Stimulated activated CD8-positive, alpha-beta memory T cell treated with anti-CD3 and anti-CD28 coated beads, Interleukin-7, amount 100 ng/mL, for 4 hours (primary cell): ENCODE results near the gene ZNF101.
A peak's percentile ranks its signal among the peaks of the same experiment; 100 is the strongest.

Experiments
- DNase-seq, 2 donors: peaks; one replicate each; pipeline ENCODE4 v3.0.0-alpha.2; 2020; ENCODE audit warnings: low read depth in 2 of 2

The ZNF101 gene

DNA sequence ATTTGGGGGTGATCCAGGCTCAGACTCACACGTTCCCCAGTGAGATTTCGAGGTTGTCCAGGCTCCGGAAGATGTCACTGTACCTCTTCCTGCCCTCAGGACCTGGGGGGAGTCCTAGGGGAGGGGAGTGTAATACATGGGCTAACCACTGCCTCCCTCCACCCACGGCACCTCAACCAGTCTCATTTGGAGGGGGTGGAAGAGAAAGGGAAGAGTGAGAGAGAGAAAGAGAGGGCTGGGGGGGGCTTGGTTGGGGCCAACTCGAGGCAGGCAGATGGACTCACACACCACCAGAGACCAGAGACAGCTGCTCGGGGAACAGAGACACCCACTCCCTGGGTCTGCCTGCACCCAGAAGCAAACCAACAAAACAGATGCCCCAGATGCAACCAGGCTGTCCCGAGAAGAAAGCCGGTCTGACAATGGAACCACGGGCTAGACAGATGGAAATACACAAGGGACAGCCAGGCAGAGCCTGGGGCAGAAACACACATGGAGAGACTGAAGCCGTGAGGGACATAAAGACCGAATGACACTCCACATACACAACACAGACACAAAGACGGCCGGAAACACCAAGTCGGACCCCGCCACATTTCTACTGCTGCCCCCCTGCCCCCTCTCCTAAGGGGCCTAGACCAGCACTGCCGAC lies 26.0 kb upstream of the ZNF101 start:
- peak; percentile 42 to 59 for DNase-seq

- DNase-seq = peak; percentile 74 to 80
Observed at GRCh38 chr19:19643158-19644053, 25.2 kb upstream of the ZNF101 start, which contains the start of gene GMIP. Gene GMIP (minus strand): TSS chr19:19643657. CDS start chr19:19643529, 128 bp downstream.

DNA sequence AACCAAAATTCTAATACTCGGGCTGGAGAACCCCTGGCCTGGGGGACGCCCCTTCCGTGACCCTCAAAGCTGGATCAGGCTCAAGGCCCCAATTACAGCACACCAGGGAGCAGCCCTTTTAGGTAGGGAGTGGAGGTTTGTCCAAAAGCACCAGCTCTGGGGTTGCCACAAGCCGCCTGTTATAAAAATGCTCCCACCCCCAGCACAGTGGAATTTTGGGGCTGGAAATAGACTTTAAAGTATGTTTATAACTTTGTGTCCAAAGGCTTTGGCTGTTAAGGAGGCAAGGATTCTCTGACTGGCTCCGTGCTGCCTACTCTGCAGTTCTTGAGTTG lies 24.6 kb upstream of the ZNF101 start:
- no peak for DNase-seq

GRCh38 chr19:19645233-19645870 lies 23.3 kb upstream of the ZNF101 start:
- no peak for DNase-seq

DNA sequence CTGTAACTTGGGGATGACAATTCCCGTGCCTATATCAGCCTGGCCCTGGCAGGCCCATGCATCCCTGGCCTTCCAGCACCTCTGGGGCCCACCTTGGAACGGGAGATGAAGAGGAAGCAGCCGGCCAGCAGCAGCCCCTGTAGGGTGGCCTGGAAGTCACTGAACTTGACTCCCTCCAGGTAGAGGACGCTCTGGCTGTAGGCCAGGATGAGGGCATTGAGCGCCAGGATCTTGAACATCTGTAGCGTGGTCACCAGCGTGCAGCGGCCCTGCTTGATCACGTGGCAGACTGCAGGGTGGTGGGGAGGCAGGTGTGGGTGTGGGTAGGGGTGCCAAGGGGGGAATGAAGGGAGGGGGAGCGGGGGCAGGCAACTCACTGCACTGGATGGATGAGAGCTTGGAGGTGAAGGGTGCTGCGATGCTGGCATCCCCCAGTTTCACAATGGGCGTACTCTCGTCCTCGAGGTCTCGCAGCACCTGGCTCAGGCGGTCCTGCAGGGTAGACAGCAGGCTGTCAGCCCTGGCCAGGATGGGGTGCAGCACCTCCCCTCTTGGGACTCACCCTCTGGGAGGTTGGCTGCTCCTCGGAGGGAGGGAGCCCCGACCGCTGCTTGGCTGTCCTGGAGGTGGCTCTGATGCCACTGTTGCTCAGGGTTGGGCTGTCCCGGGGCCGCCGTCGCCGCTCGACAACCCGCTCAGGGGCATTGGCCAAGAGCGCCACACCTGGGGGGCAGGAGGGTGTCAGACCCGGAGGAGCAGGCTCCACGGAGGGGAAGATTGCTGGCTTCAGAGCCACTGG lies 21.4 kb upstream of the ZNF101 start:
- no peak for DNase-seq

DNA sequence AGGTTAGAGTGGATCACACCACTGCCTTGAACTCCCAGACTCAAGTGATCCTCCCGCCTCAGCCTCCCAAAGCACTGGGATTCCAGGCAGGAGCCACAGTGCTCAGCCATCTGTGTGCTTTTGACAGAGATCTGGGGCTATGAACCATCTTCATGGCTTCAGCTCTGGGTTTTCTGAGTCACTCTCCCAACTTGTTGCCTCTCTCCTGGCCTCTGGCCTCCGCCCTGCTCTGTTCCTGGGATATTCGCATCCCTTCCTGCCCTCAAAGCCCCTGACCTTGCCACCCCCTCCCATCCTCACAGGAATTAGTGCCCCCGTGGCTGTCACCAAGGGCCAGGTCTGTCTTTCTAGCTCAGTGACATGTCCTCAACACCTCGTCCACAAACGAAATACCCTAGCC lies 19.5 kb upstream of the ZNF101 start:
- no peak for DNase-seq

GRCh38 chr19:19649580-19649995 lies 19.1 kb upstream of the ZNF101 start:
- DNase-seq = no peak

DNA sequence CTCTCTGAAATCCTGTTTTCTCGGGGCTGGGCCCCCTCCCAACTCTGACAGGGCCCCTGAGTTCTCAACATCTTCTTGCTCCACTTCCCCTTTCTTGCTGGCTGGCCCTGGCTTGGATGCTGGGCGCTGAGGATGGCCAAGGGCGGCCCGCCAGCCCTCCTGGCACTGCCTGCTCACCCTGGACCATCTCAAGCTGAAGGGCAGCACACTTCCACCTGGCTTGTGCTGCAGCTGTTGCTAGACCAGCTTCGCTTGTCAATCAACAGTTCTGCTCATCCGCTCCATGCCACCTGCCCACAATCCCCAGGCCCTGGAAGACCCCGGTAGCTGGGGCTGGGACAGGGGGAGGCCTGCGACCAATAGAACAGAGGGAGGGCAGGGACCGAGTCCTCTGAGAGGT lies 18.3 kb upstream of the ZNF101 start:
- DNase-seq = no peak

DNA sequence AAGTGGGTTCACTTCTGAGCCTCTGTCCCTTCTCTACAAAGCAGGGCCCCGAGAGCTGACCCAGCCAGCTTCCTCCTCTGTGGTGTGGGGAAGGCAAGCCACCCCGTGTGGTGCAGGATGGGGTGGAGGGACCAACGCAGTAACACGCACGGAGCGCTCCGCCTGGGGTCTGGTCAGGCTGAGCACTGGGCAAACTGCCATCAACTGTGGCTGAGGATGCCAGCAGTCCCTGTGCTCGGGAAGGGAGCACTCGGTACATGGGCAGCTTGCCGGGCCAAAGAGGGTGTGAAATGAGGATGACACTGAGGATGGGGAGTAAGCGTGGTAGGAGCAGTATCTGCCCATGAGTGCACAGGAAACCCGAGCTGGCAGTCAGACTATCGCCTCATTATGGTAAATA lies 17.6 kb upstream of the ZNF101 start:
- DNase-seq = no peak

DNA sequence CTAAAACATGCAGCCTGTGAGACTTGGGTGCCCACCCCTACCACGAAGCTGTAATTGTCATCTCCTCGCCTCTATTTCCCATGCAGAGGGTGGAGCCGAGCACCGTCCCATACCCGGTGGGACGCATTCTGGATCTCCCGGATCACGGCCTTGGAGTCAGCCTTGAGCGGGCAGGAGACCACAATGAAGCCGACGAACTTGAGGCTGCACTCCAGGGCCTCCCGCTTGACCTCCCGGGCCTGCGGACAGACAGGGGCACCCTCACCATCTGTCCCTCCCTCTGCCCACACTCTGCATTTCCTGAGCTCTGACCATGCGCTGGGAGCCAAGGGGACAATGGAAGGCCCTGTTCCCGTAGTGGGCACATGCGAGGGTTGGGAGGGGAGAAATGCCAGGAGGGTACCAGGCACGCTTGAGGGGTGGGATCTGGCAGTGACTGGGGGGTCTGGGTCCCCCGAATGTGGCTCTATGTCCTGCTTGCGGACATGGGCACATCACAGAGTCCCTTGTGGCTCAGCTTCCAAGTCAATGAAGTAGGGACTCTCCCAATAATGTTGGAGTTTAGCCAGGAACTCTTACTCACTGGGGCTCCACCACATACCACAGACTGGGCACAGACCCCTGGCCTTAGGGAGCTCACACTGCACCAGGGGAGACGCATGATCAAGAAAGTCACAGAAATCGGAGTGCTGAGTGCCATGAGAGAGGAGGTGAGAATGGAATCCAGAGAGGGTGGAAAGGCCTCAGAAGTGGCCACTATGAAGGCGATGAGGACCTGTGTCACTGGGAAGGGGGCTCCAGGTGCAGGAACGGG lies 15.9 kb upstream of the ZNF101 start:
- DNase-seq = no peak

- no peak for DNase-seq
Observed at GRCh38 chr19:19653597-19654147, 15.0 kb upstream of the ZNF101 start.

DNA sequence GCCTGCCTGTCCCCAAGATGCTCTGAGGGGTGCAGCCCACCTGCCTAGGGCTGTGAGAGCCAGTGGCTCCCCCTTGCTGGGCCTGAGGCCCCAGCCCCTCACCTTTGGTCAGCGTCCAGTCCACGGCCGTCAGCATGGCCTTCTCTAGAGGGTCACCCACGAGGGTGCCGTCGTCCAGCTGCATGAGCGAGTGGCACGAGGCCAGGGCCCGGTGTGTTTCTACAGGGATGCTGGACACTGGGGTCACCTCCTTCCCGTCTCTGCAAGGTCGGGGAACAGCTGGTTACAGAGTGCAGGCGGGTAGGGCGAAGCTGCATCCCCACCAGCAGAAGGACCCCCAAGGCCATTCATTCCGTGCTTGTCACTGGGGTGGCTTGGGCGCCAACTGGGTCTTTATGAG lies 14.2 kb upstream of the ZNF101 start:
- DNase-seq = no peak

DNA sequence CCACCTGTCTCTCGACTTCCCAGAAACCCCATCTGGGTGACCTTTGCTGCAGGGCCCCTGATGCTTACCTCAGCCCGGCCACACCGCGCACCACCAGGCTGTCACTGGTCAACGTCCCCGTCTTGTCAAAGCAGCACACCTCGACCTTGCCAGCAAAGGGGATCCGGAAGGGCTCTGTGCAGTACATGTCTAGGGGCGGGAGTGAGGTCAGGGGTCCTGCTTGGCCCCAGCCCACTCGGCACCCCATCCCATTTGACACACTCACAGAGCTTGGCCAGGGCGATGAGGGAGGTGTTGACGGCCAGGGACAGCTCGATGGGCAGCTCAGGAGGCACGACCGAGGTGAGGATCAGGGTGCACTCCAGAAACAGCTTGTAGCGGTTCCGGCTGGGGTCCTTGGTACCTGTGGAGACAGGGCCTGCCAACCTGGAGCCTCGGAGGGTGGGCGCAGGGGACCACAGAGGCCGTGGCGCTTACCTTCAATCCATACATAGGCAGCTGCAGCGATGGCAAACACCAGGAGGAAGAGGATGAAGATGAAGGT lies 13.5 kb upstream of the ZNF101 start:
- no peak for DNase-seq

DNA sequence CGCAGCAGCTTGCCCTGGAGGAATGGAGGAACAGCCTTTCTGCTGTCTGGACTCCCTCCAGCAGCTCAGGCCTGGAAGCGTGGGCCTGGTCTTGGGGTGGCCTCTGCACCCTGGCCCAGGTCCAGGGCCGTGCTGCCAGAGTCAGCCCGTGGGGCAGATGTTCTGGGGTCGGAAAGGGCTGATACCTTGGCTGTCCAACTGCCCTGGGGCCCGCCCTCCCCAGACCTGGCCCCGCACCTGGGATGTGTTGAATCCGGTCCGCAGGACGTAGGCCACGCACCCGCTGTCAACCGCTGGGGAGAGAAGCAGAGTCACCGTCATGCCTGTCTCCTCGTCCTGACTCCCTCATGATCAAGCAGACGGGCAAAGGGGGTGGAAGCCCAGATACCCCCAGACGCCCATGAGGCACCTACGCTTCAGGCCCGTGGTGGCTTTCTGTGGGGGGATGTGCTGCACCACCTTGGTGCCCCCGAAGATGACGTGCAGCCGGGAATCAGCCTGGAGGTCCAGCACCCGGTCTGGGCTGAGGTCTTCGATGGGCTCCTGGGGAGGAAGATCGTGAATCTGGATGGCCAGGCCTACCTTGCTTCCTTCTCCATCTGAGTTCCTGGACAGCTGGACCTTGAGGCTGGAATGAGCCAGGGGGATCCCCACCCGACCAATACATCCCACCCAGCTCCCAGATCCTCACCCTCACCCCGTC lies 12.8 kb upstream of the ZNF101 start:
- DNase-seq = no peak

GRCh38 chr19:19656451-19657396 lies 11.9 kb upstream of the ZNF101 start:
- no peak for DNase-seq

DNA sequence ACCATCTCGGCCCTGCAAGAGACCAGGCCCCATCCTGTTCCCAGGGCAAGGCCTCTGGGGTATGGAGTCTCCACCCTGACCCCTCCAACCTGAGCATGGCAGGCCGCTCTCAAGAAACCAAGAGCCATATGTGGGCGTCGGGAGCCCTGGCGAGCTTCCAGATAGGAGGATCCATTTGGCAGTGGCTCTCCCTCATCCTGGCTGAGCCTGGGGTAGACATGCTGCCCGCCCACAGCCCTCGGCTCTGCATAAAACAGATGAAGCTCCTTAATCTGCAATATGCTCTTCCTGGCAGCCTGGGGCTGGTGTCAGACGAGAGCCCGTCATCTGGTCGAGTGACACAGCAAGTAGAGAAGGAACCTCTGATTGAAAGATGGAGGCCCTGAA lies 11.2 kb upstream of the ZNF101 start:
- no peak for DNase-seq

- DNase-seq = no peak
Observed at GRCh38 chr19:19659646-19660245, 8.9 kb upstream of the ZNF101 start.

- DNase-seq = no peak
Observed at GRCh38 chr19:19661141-19661674, 7.4 kb upstream of the ZNF101 start.
